Coronary artery (tissue), 2 donors: ENCODE measurements around the gene TRPM7.

Experiments
- DNase-seq: peaks from one replicate; pipeline ENCODE4 v3.0.0-alpha.2; 2017; ENCODE audit warnings: low spot score
- H3K27ac ChIP-seq, 2 donors: fragments of 200-600 bp; sonication (generic); one replicate each; pipeline ENCODE4 v1.5.1; 2016 to 2019
- H3K4me3 ChIP-seq: fragments of 200-600 bp; sonication (generic); 2 replicates; pipeline ENCODE4 v1.5.1; 2016; ENCODE audit warnings: mild to moderate bottlenecking, moderate library complexity
- CTCF ChIP-seq: fragments of 200-600 bp; sonication (generic); IDR thresholded peaks from one replicate; pipeline ENCODE4 v1.5.1; 2019; ENCODE audit warnings: antibody characterized with exemption

The TRPM7 gene

GRCh38 chr15:50542887-50543210, 143.7 kb downstream of the TRPM7 start:
- H3K27ac ChIP-seq = no peak overlapping the region
- no peak for DNase-seq
- H3K4me3 ChIP-seq = no peak overlapping the region
- TF ChIP-seq CTCF = no peak

GRCh38 chr15:50531766-50532165, 154.8 kb downstream of the TRPM7 start:
- no peak for TF ChIP-seq CTCF
- H3K4me3 ChIP-seq = no peak overlapping the region
- H3K27ac ChIP-seq = no peak overlapping the region
- no peak for DNase-seq

GRCh38 chr15:50531163-50531562, 155.4 kb downstream of the TRPM7 start:
- Histone ChIP-seq H3K27ac (no peak overlapping the region), H3K4me3 (no peak overlapping the region)
- no peak for TF ChIP-seq CTCF
- DNase-seq = no peak

- Histone ChIP-seq H3K4me3 (no peak overlapping the region), H3K27ac (no peak overlapping the region)
- DNase-seq = no peak
- TF ChIP-seq CTCF = no peak
These were observed 162.7 kb downstream of the TRPM7 start for GRCh38 chr15:50523851-50524251.

GRCh38 chr15:50519740-50520425, 166.7 kb downstream of the TRPM7 start:
- Histone ChIP-seq H3K27ac (no peak overlapping the region), H3K4me3 (no peak overlapping the region)
- no peak for TF ChIP-seq CTCF
- no peak for DNase-seq

GRCh38 chr15:50513001-50513400, 173.6 kb downstream of the TRPM7 start:
- no peak overlapping the region for H3K27ac ChIP-seq
- DNase-seq = no peak
- no peak overlapping the region for H3K4me3 ChIP-seq
- no peak for TF ChIP-seq CTCF
